GM12801 (cell line): ENCODE measurements around the gene MATN1.

Experiments
- TF ChIP-seq, protein P1 (sequence below): IDR thresholded peaks from one replicate; pipeline ENCODE4 v1.5.1; 2011; ENCODE audit warnings: control low read depth; ENCODE audit not compliant: insufficient read length; ENCODE audit errors: extremely low read depth

Gene MATN1

DNA sequence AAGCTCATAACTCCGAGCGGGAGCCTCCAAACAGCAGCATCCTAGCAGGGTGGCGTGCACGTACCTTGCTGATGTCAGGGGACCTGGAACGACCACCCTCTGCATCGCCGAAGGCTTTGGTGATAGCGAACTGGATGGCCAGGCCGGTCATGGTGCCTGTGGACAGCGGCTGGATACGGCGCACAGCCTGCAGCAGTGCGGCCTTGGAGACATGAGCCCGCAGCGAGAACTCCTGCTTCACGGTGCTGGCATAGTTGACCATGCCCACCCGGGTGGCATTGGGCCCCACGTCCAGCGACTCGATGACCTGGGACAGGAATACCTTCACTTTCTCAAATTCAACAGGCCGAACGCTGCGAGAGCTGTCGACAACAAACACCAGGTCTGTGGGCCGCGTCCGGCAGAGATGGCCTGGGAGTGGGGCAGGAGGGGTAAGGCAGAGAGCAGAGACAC is 2.0 kb downstream of the MATN1 start:
- TF ChIP-seq, protein P1, sequence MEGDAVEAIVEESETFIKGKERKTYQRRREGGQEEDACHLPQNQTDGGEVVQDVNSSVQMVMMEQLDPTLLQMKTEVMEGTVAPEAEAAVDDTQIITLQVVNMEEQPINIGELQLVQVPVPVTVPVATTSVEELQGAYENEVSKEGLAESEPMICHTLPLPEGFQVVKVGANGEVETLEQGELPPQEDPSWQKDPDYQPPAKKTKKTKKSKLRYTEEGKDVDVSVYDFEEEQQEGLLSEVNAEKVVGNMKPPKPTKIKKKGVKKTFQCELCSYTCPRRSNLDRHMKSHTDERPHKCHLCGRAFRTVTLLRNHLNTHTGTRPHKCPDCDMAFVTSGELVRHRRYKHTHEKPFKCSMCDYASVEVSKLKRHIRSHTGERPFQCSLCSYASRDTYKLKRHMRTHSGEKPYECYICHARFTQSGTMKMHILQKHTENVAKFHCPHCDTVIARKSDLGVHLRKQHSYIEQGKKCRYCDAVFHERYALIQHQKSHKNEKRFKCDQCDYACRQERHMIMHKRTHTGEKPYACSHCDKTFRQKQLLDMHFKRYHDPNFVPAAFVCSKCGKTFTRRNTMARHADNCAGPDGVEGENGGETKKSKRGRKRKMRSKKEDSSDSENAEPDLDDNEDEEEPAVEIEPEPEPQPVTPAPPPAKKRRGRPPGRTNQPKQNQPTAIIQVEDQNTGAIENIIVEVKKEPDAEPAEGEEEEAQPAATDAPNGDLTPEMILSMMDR = no peak

DNA sequence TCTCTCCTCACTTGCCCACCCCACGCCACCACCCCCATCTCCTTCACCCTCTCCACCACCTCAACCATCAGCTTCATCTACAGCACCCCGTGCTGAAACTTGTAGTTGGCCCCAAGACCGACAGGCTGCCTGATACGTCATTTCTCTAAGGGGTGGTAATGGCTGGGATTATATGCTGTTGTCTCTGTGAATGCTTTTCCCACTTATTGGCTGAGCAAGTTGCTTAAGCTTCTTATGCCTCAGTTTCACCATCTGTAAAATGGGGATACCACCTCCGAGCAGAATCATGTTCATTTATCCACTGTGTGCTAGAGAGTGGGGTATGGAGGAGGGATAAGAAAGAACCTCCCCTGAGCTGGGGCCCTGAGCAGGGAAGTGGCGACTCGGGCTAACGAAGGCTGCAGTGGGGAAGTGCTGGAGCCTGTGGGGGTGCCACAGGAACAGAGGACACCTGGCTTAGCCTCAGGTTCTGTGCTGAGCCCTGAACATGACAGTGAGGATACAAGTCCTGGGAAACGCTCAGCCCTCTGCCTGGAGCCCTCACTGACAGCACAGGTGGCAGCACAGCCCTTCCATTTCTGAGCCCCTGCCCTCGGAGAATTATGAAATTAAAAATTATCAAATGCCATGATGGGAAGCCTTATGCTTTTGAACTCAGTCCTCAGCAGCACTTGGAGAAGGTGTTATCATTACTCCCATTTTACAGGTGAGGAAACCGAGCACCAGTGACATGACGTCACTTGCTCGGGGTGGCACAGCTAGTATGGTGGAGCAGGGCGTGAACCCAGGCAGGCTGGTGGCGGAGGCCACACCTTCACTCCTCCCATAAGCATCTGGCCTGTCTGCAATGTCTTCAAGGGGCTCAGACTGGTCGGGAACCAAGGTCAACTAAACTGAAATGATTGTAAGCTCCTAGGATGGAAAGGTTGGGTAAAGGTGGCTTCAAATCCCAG is 2.8 kb downstream of the MATN1 start:
- TF ChIP-seq, protein P1 = no peak

DNA sequence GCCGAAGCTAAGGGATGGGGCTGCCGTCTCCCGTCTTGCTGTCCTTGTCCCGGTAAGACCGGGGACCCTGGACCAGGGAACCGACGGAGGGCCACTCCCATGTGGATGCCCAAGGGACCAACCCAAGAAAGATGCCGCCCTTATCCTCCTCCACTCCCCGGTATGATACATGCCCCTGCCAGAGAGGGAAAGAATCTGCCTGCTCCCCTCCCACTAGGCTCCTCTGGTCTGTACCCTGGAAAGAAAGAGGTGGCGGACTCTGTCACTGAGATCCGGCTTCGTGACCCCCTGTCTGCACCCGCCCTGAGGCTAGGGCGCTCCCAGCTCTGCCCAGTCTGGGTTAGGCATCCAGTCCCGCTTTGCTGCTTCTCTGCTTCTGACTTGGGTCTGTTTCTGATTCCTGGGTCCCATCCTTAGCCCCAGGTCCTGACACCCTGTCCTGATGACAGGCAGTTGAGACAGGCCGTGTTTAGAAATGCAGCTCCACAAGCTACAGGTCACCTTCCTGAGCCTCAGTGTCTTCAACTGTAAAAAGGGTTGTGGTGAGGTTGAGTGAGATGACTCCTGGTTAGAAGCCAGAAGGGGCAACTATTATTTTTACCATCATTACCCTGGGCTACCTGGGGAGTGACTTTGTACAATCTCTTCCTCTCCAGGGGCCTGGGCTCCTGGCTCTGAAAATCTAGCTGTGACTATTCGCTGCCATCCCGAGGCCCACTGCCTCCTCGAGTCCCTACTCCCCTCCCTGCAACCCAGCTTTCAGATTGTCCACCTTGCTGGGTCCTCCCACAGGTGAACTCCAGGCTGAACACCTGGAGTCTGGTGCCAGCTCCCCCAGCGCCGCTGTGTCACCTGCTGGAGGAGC is 3.7 kb downstream of the MATN1 start:
- TF ChIP-seq, protein P1 = no peak

DNA sequence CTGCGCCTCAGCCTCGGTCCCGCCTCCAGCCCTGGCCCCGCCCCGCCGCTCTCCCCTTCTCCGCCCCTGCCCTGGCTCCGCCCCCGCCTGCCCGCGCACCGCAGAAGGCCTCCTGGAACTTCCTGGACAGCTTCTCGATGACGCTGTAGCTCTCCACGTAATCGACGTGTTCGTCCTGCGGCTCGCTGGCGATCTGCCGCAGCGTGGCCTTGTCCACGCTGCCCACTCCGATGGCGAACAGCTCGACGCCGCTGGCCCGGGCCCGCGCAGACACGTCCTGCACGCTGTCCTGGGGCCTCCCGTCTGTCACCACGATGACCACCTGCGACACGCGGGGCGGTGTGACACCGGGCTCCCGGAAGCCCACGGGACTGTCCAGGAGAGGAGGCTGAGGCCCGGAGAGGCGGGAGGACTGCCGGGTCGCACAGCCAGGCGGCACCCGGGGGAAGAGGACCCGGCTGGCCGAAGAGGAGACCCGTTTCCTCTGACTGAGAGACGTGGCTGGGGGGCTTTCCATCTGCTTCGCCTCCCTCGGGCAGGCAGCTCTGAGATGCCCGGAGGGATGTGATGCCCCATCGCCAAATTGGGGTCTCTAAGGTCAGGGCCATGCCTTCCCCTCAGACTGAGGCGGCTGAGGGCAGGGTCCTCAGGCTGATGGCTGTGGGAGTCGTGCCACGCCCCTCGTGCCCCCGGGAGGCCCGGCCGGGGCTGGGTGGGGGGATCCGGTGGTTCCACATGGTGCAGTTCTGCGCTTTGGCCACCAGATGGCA is 4.6 kb downstream of the MATN1 start:
- TF ChIP-seq, protein P1 = no peak

DNA sequence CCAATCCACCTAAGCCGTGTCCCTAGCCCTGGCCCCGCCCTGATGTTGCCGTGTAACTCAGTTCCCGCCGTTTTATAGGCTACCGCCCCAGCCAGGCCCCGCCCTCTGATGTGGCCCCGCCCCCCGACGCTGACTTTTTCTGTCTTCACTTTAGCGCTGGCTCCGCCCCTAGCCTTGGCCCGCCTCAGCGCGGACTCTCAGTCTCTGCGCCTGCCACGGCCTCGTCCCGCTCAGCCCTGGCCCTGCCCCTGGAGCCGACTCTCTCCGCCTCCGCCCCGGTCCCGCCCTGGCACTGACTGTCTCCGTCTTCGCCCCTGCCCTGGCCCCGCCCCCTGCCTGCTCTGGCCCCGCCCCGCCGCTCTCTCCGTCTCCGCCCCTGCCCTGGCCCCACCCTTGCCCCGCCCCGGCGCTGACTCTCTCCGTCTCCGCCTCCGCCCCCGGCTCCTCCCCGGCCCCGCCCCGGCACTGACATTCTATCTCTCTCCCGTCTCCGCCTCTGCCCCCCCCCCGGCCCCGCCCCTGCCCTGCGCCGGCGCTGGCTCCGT is 5.2 kb downstream of the MATN1 start:
- TF ChIP-seq, protein P1 = no peak

DNA sequence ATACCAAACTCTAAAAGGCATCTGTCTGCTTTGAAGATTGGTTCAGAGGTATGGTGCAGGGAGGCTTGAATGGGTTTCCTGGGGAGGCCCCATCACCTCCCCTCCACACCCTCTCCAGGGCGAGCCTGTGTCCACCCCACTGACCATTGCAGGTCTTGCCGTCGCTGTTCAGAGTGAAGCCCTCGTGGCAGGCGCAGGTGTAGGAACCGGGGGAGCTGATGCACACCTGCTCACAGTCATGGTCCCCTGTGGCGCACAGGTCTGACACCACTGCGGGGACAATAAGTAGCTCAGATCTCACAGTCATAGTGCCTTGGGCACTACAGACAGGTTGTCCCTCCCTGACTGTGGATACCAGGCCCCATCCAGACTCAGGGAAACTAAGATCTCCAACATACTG is 6.7 kb downstream of the MATN1 start:
- TF ChIP-seq, protein P1 = no peak
